ENCODE measurements around the gene CHPT1.
"Not testable (repeated sequence)": the region's sequence is repeated elsewhere in the genome, so short reads cannot be mapped to it uniquely, and the experiment has no call there.

CHPT1 gene

GRCh38 chr12:101732318-101732717, 34.9 kb downstream of the CHPT1 start:
- Histone ChIP-seq H3K36me3 (ENCODE audit: insufficient read depth, low read length) (peaks cover 16% of the 10 kb centered on the region), H3K27ac (ENCODE audit: low read depth, low read length) (no peak overlapping the region), H3K9me3 (ENCODE audit: low read length) (no peaks in the 10 kb centered on the region), H3K4me1 (ENCODE audit: insufficient read depth, low read length) (no peaks in the 10 kb centered on the region), H3K9ac (ENCODE audit: low read length) (no peak overlapping the region), H3K4me3 (ENCODE audit: low read depth in 1 of 2, low read length in 2 of 2) (no peak overlapping the region), H3K27me3 (ENCODE audit: control insufficient read depth in 1 of 2, insufficient read depth in 2 of 2, low read length in 2 of 2) (no peaks in the 10 kb centered on the region)

DNA sequence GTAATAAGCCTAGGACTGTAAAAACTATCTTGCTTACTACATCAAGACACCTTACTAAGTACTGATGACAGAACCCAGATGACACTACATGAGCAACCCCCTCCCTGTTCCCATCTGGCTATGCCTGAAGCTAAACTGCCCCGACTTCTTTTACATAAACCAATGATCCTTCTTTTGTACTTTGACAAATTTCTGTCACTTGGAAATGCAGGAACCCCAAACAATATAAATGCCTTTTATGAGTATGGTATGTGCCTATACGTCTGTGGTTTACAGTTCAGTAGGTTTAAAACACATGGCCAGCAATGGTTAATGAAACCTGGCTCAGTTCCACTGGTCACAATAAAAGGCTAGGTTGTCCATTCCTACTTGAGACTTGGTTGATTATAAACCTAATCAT, 35.7 kb downstream of the CHPT1 start:
- no peaks in the 10 kb centered on the region for H3K9me3 ChIP-seq (ENCODE audit: low read length)
- no peaks in the 10 kb centered on the region for H3K27me3 ChIP-seq (ENCODE audit: control insufficient read depth in 1 of 2, insufficient read depth in 2 of 2, low read length in 2 of 2)
- H3K27ac ChIP-seq (ENCODE audit: low read depth, low read length), result no peak overlapping the region
- no peak overlapping the region for H3K4me3 ChIP-seq (ENCODE audit: low read depth in 1 of 2, low read length in 2 of 2)
- H3K36me3 ChIP-seq (ENCODE audit: insufficient read depth, low read length), result peaks cover 16% of the 10 kb centered on the region
- no peaks in the 10 kb centered on the region for H3K4me1 ChIP-seq (ENCODE audit: insufficient read depth, low read length)
- no peak overlapping the region for H3K9ac ChIP-seq (ENCODE audit: low read length)

DNA sequence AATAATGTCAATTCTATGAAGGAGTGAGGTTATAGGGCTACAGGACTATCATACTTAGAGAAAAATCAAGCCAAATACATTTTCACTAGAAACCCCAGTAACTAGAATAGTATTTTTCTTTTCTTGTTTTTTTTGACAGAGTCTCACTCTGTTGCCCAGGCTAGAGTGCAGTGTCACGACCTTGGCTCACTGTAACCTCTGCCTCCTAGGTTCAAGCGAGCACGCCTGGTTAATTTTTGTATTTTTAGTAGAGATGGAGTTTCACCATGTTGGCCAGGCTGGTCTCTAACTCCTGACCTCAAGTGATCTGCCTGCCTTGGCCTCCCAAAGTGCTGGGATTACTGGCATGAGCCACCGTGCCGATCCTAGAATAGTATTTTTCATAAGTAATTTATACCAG, 37.0 kb downstream of the CHPT1 start:
- not testable (repeated sequence) for H3K9me3 ChIP-seq (ENCODE audit: low read length); H3K4me3 ChIP-seq (ENCODE audit: low read depth in 1 of 2, low read length in 2 of 2); H3K9ac ChIP-seq (ENCODE audit: low read length); H3K4me1 ChIP-seq (ENCODE audit: insufficient read depth, low read length); H3K27ac ChIP-seq (ENCODE audit: low read depth, low read length); H3K27me3 ChIP-seq (ENCODE audit: control insufficient read depth in 1 of 2, insufficient read depth in 2 of 2, low read length in 2 of 2)
- peaks cover 21% of the 10 kb centered on the region for H3K36me3 ChIP-seq (ENCODE audit: insufficient read depth, low read length)

- Histone ChIP-seq H3K9me3 (ENCODE audit: low read length) (no peaks in the 10 kb centered on the region), H3K9ac (ENCODE audit: low read length) (no peak overlapping the region), H3K27ac (ENCODE audit: low read depth, low read length) (no peak overlapping the region), H3K4me1 (ENCODE audit: insufficient read depth, low read length) (no peaks in the 10 kb centered on the region), H3K36me3 (ENCODE audit: insufficient read depth, low read length) (peaks cover 4% of the 10 kb centered on the region), H3K27me3 (ENCODE audit: control insufficient read depth in 1 of 2, insufficient read depth in 2 of 2, low read length in 2 of 2) (no peaks in the 10 kb centered on the region), H3K4me3 (ENCODE audit: low read depth in 1 of 2, low read length in 2 of 2) (no peak overlapping the region)
Observed at GRCh38 chr12:101737476-101737875, 40.0 kb downstream of the CHPT1 start.

GRCh38 chr12:101738920-101739665, 41.7 kb downstream of the CHPT1 start, which contains the start of gene SYCP3:
Gene SYCP3, minus strand, starts transcription at chr12:101739462. Its CDS starts 1,527 bp downstream, at chr12:101737935.
- H3K4me1 ChIP-seq (ENCODE audit: insufficient read depth, low read length), result no peaks in the 10 kb centered on the region
- no peak within 1 kb of the TSS for H3K4me3 ChIP-seq (ENCODE audit: low read depth in 1 of 2, low read length in 2 of 2)
- no peaks in the 10 kb centered on the region for H3K27me3 ChIP-seq (ENCODE audit: control insufficient read depth in 1 of 2, insufficient read depth in 2 of 2, low read length in 2 of 2)
- H3K9ac ChIP-seq (ENCODE audit: low read length), result no peak within 1 kb of the TSS
- no peaks in the 10 kb centered on the region for H3K9me3 ChIP-seq (ENCODE audit: low read length)
- H3K36me3 ChIP-seq (ENCODE audit: insufficient read depth, low read length), result peaks cover 13% of the 10 kb centered on the region
- no peak within 1 kb of the TSS for H3K27ac ChIP-seq (ENCODE audit: low read depth, low read length)

- H3K9ac ChIP-seq (ENCODE audit: low read length), result no peak overlapping the region
- no peaks in the 10 kb centered on the region for H3K9me3 ChIP-seq (ENCODE audit: low read length)
- no peaks in the 10 kb centered on the region for H3K27me3 ChIP-seq (ENCODE audit: control insufficient read depth in 1 of 2, insufficient read depth in 2 of 2, low read length in 2 of 2)
- H3K36me3 ChIP-seq (ENCODE audit: insufficient read depth, low read length), result peaks cover 16% of the 10 kb centered on the region
- no peaks in the 10 kb centered on the region for H3K4me1 ChIP-seq (ENCODE audit: insufficient read depth, low read length)
- no peak overlapping the region for H3K27ac ChIP-seq (ENCODE audit: low read depth, low read length)
- no peak overlapping the region for H3K4me3 ChIP-seq (ENCODE audit: low read depth in 1 of 2, low read length in 2 of 2)
Observed at GRCh38 chr12:101740566-101740965, 43.1 kb downstream of the CHPT1 start.

- H3K36me3 ChIP-seq (ENCODE audit: insufficient read depth, low read length), result peaks cover 16% of the 10 kb centered on the region
- no peak overlapping the region for H3K9ac ChIP-seq (ENCODE audit: low read length)
- no peak overlapping the region for H3K4me3 ChIP-seq (ENCODE audit: low read depth in 1 of 2, low read length in 2 of 2)
- no peaks in the 10 kb centered on the region for H3K9me3 ChIP-seq (ENCODE audit: low read length)
- H3K27ac ChIP-seq (ENCODE audit: low read depth, low read length), result no peak overlapping the region
- H3K4me1 ChIP-seq (ENCODE audit: insufficient read depth, low read length), result no peaks in the 10 kb centered on the region
- no peaks in the 10 kb centered on the region for H3K27me3 ChIP-seq (ENCODE audit: control insufficient read depth in 1 of 2, insufficient read depth in 2 of 2, low read length in 2 of 2)
Observed at GRCh38 chr12:101740980-101741379, 43.5 kb downstream of the CHPT1 start.

- H3K9ac ChIP-seq (ENCODE audit: low read length), result no peak overlapping the region
- H3K27me3 ChIP-seq (ENCODE audit: control insufficient read depth in 1 of 2, insufficient read depth in 2 of 2, low read length in 2 of 2), result no peaks in the 10 kb centered on the region
- no peaks in the 10 kb centered on the region for H3K9me3 ChIP-seq (ENCODE audit: low read length)
- no peak overlapping the region for H3K27ac ChIP-seq (ENCODE audit: low read depth, low read length)
- peaks cover 17% of the 10 kb centered on the region for H3K36me3 ChIP-seq (ENCODE audit: insufficient read depth, low read length)
- no peak overlapping the region for H3K4me3 ChIP-seq (ENCODE audit: low read depth in 1 of 2, low read length in 2 of 2)
- H3K4me1 ChIP-seq (ENCODE audit: insufficient read depth, low read length), result no peaks in the 10 kb centered on the region
Observed at GRCh38 chr12:101743242-101743641, 45.8 kb downstream of the CHPT1 start.

DNA sequence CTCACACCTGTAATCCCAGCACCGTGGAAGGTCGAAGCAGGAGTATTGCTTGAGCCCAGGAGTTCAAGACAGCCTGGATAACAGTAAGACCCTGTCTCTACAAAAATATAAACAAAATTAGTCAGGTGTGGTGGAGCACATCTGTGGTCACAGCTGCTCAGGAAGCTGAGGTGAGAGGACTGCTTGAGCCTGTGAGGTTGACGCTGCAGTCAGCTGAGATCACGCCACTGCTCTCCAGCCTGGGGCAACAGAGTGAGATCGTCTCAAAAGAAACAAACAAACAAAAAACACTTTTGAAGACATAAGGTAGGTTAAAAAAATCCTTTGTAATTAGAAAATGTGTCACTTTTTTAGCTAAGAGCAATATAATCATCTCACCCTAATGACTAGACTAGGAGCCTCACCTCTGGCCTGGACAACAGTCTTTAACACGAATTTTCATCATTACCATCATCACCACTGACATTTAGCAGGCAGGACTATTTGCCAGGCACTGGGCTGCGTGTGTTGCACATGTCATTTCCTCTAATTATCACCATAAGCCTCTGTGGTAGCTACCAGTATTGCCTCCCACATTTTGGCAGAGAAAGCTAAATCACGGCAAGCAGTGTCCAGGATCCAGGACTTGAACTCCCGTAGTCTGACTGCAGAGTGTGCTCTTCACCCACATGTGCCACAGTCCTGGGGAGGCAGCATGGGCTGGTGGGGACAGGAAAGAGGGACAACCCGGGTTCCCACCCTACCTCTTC, 46.5 kb downstream of the CHPT1 start:
- no peak overlapping the region for H3K27ac ChIP-seq (ENCODE audit: low read depth, low read length)
- no peak overlapping the region for H3K4me3 ChIP-seq (ENCODE audit: low read depth in 1 of 2, low read length in 2 of 2)
- H3K9me3 ChIP-seq (ENCODE audit: low read length), result no peaks in the 10 kb centered on the region
- H3K27me3 ChIP-seq (ENCODE audit: control insufficient read depth in 1 of 2, insufficient read depth in 2 of 2, low read length in 2 of 2), result no peaks in the 10 kb centered on the region
- H3K4me1 ChIP-seq (ENCODE audit: insufficient read depth, low read length), result no peaks in the 10 kb centered on the region
- H3K9ac ChIP-seq (ENCODE audit: low read length), result no peak overlapping the region
- H3K36me3 ChIP-seq (ENCODE audit: insufficient read depth, low read length), result peaks cover 21% of the 10 kb centered on the region

- H3K9ac ChIP-seq (ENCODE audit: low read length), result no peak overlapping the region
- peaks cover 24% of the 10 kb centered on the region for H3K36me3 ChIP-seq (ENCODE audit: insufficient read depth, low read length)
- H3K4me1 ChIP-seq (ENCODE audit: insufficient read depth, low read length), result no peaks in the 10 kb centered on the region
- no peak overlapping the region for H3K27ac ChIP-seq (ENCODE audit: low read depth, low read length)
- H3K27me3 ChIP-seq (ENCODE audit: control insufficient read depth in 1 of 2, insufficient read depth in 2 of 2, low read length in 2 of 2), result no peaks in the 10 kb centered on the region
- no peaks in the 10 kb centered on the region for H3K9me3 ChIP-seq (ENCODE audit: low read length)
- H3K4me3 ChIP-seq (ENCODE audit: low read depth in 1 of 2, low read length in 2 of 2), result no peak overlapping the region
Observed at GRCh38 chr12:101745481-101745880, 48.0 kb downstream of the CHPT1 start.

GRCh38 chr12:101746196-101746595, 48.8 kb downstream of the CHPT1 start:
- no peaks in the 10 kb centered on the region for H3K4me1 ChIP-seq (ENCODE audit: insufficient read depth, low read length)
- H3K9me3 ChIP-seq (ENCODE audit: low read length), result no peaks in the 10 kb centered on the region
- H3K27ac ChIP-seq (ENCODE audit: low read depth, low read length), result no peak overlapping the region
- H3K4me3 ChIP-seq (ENCODE audit: low read depth in 1 of 2, low read length in 2 of 2), result no peak overlapping the region
- H3K36me3 ChIP-seq (ENCODE audit: insufficient read depth, low read length), result peaks cover 31% of the 10 kb centered on the region
- H3K9ac ChIP-seq (ENCODE audit: low read length), result no peak overlapping the region
- H3K27me3 ChIP-seq (ENCODE audit: control insufficient read depth in 1 of 2, insufficient read depth in 2 of 2, low read length in 2 of 2), result no peaks in the 10 kb centered on the region
